ENCODE measurements around the gene HBM.
"Not testable (repeated sequence)": the region's sequence is repeated elsewhere in the genome, so short reads cannot be mapped to it uniquely, and the experiment has no call there.

HBM gene

DNA sequence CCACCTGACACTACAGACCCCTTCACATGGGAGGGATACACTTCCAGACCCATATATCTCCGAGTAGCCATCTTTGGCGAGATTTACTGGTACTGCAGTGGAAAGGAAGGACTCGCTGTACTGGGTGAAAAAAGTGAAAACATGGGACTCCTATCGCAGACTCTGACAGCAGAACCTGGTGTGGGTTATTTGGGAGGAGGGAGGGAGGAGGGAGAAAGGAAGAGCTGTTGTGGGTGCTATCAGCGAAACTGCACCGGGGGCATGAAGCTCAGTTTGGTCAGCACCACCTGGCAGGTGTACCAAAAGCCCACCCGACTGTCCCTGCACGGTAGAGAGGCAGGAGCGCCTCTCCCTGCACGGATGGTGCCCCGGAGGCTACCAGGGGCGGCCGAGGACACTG is 19.4 kb downstream of the HBM start:
- DNase-seq (ENCODE audit: low read depth in 2 of 2) = no peak

DNA sequence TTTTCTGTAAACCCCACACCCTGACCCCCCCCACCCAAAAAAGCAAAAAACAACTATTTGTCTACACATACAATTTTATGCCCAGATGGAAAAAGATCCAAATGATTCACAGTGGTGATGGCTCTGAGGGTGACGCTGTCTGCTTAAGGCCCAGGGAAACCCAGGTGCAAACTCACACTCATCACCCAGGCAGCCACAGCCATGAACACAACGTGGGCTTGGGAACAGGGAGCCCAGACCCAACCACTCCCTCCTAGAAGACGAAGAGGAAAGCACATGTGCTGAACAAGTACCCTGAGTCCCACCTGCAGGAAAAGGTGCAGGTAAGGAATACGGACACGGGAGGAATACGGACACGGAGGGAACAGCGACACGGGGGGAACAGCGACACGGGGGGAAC is 19.9 kb downstream of the HBM start:
- no peak for DNase-seq (ENCODE audit: low read depth in 2 of 2)

DNA sequence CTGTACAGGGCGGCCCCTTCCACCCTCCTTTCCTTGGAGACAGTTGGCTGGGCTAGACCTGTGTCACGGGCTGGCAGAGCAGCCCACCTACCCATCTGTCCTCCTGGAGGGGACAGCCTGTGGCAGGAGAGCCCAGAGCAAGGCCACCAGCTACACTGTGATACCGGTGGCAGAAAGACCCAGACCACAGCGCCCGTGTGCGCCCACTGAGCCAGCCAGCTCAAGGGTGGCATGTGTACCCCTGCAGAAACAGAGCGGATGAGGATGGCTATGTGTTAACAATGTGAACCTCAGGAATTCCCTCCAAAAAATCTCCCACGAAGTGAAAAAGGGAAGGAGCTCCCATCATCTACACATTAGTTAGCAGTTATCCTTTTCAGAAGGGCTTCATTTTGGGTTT is 21.6 kb downstream of the HBM start:
- DNase-seq (ENCODE audit: low read depth in 2 of 2) = no peak

DNA sequence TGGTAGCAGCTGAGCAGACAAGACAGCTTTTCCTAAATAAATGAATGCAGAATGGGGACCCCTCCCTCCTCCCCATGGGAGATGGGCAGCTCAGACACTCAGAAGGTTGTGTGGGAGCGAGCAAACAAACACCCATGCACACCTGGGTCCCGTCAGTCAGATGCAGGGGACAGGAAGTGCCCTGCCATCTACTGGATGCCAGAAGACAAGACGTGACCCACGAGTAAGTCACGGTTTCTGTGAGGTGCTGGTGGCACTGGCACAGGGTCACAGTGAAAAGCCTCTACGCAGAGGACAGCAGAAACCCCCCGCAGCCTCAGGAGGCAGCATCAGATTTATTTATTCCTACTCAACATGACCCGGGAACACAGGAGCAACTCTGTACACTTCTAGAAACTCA is 22.9 kb downstream of the HBM start:
- no peak for DNase-seq (ENCODE audit: low read depth in 2 of 2)

DNA sequence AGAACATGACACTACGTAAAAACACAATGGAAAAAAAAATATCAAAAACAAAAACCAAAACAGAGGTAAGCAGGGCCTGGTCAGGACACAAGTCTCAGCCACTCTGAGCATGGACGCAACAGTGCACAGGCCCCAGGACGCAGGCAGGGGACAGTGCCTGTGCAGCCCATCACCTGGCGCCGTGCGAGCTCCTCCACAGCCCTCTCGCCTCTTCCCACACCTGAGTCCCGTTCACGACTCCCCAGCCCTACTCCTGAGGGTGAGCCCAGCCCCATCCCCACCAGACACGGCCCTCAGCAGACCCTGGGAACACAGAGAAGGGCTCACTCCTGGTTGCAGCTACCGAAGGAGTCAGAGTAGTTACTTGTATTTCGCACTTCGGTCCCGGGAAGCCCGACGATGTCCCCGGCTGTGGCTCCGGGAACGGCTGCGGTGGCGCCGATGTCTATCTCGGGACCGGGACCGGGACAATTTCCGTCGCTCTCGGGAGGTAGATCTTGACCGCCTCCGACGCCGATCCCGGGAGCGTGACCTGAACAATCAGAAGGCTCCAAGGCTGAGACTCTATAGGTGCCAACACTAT is 23.9 kb downstream of the HBM start:
- DNase-seq (ENCODE audit: low read depth in 2 of 2) = no peak

DNA sequence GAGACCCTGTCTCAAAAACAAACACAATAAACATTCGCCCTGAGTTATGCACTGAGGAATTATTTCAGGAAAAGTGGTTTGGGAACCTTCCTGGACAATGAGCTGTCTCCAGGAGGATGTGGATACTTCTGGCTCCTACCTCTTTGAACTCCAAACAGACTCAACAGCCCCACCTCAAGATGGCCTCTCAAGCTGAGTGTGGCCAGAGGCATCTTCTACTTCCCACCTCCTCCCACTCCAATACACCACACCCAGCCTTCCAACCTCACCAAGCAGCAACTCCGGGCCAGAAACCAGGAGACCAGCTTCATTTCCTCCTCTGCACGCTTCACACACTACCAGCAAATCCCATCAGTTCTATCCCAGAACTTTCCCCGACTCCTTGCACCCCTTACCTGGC is 26.1 kb downstream of the HBM start:
- DNase-seq (ENCODE audit: low read depth in 2 of 2) = no peak

DNA sequence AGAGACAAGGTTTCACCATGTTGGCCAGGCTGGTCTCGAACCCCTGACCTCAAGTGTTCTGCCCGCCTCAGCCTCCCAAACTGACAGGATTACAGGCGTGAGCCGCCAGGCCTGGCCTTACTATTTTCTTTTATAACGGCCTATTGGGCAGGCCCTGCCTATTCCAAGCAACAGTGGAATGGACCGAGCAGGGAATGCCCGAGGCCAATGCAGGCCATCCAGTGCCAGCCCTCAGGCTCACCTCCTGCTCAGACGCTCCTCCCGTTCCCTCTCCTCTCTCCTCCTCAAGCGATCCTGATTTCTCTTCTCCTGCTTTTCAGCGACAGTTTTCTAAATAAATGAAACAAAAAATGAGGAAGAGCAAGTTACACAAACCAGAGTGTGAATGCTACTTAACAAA is 26.9 kb downstream of the HBM start:
- no peak for DNase-seq (ENCODE audit: low read depth in 2 of 2)

DNA sequence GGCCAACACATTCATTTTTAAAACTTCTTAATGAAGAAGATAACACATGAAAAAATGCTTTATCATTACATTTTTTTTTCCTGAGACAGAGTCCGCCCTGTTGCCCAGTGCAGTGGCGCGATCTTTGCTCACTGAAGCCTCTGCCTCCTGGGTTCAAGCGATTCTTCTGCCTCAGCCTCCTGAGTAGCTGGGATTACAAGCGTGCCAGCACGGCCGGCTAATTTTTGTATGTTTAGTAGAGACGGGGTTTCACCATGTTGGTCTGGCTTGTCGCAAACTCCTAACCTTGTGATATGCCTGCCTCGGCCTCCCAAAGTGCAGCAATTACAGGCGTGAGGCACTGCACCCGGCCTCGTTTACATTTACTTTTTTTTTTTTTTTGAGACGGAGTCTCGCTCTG is 27.7 kb downstream of the HBM start:
- DNase-seq (ENCODE audit: low read depth in 2 of 2) = no peak

DNA sequence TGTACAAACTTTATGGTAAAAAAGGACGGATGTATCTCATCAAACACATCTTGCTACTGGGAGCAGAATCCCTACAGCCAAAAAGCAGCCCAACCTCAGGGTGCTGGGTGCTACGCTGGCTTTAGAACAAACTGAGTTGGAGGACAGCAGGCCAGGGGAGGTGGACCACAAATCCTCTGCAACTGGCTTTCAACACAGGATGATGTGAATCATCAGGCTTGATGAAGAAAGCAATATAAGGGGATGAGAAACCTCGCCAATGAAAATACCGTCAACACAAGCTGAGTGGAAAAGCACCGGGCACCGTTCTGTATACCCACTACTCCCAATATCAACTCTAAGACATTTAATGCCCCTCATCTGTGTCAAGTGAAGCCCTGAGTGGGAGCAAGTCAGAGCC is 28.7 kb downstream of the HBM start:
- no peak for DNase-seq (ENCODE audit: low read depth in 2 of 2)

DNA sequence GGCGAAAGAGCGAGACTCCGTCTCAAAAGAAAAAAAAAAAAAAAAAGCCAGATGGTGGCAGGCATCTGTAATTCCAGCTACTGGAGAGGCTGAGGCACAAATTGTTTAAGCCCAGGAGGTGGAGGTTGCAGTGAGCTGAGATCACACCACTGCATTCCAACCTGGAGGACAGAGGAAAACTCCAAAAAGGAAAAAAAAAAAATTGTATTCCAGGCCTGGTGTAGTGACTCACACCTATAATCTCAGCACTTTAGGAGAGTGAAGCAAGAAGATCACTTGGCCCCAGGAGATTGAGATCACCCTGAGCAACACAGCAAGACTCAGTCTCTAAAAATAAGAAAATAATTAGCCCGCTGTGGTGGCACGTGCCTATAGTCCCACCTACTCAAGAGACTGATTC is 34.6 kb downstream of the HBM start:
- no peak for DNase-seq (ENCODE audit: low read depth in 2 of 2)

DNA sequence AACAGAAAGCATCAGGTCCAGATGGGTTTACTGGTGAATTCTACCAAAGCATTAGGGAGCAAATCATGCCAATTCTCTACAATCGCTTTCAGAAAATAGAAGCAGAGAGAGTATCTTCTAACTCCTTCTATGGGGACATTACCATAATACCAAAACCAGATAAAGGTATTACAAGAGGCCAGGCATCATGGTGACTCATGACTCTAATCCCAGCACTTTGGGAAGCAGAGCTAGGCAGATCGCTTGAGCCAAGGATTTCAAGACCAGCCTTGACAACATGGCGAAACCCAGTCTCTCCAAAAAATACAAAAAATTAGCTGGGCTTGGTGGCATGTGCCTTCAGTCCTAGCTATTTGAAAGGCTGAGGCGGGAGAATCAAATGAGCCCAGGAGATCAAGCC is 37.5 kb downstream of the HBM start:
- no peak for DNase-seq (ENCODE audit: low read depth in 2 of 2)

DNA sequence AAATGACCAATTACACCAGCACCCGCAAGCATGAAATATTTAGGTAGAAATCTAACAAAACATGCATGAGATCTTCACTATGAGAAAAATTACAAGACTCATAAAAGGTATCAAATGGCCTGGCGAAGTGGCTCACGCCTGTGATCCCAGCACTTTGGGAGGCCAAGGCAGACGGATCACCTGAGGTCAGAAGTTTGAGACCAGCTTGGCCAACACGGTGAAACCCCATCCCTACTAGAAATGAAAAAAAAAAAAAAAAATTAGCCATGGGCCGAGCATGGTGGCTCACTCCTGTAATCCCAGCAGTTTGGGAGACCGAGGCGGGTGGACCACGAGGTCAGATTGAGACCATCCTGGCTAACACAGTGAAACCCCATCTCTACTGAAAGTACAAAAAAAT is 38.3 kb downstream of the HBM start:
- DNase-seq (ENCODE audit: low read depth in 2 of 2) = not testable (repeated sequence)

DNA sequence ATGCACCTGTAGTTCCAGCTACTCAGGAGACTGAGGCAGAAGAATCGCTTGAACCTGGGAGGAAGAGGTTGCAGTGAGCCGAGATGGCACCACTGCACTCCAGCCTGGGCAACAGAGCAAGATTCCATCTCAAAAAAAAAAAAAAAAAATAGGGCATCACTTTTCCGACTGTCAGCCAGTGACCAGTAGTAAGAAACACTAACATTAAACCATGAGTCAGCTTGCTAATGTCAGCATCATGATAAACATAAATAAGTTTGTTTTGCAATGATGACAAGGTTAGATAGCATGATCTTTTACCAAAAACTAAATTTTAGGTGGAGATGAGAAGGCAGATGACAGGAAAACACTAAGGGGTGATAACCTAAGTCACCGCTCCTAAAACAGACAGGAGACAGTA is 43.6 kb downstream of the HBM start:
- not testable (repeated sequence) for DNase-seq (ENCODE audit: low read depth in 2 of 2)

DNA sequence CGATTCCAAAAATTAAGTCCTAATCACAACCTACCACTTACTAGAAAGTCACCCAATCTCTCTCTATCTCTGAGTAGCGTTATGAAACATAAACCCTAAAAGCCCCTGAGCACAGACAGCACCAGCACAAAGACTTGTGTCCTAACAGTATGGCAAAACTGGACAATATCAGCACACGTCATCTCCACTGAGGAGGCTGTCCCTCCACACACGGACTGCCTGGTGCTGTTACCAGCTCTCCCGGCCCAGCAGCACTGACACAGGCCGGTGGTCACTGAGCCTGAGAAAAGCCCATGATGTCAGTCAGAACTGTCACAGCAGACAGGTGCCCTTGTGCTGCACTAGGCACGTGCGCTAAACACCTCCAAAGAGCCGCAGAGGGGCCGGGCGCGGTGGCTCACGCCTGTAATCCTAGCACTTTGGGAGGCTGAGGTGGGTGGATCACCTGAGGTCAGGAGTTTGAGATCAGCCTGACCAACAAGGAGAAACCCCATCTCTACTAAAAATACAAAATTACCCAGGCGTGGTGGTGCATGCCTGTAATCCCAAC is 45.9 kb downstream of the HBM start:
- not testable (repeated sequence) for DNase-seq (ENCODE audit: low read depth in 2 of 2)

DNA sequence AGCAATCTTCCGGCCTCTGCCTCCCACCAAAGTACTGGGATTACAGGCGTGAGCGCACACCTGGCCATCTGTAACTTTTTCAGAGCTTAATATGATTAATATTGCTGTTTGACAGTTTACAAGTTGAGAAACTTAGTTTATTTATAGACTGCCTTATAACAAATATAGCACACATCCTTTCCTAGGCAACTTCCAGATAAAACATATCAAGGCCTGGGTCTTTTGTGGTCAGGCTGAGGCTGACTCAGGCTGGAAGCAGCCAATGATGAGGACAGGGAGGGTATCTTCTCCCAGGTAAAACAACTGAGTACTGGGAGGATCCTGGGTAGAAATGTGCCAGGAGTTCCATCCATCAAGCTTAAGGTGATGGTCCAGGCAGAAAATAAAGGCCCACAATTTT is 47.2 kb downstream of the HBM start:
- no peak for DNase-seq (ENCODE audit: low read depth in 2 of 2)
